ENCODE data around the gene PTPRA.

DNA sequence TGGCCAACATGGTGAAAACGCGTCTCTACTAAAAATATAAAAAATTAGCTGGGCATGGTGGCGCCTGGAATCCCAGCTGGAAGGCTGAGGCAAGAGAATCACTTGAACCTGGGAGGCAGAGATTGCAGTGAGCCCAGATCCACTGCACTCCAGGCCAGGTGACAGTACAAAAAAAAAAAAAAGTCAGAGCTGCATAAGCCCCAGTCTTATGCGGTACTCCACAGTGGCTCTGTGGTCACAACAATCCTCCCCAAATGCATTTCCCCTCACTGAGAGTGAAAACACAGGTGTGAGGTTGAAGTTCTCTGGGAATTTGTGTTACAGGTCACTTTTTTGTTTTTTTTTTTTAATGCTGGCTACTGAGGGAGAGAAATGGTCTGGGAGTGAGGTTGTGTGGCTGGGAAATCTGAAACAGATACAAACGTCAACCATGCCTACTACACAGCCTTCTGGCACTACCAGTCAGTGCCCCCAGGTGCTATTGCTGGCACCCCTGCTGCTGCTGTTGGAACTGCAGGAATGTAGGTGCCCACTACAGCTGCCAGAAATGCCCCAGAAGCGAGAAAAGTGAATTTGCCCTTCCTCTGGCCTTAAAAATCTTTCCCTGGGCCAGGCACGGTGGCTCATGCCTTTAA, 178.2 kb downstream of the PTPRA start:
- TF ChIP-seq ZBTB43 (CRISPR knock-in tag; IDR thresholded peaks at IDR 0.05) (no peak), CTCF (IDR thresholded peaks at IDR 0.05) (no peak), PREB (CRISPR knock-in tag; IDR thresholded peaks at IDR 0.05; ENCODE audit: borderline replicate concordance) (no peak), ATF6 (CRISPR knock-in tag; IDR thresholded peaks at IDR 0.05) (no peak), ZNF263 (CRISPR knock-in tag; IDR thresholded peaks at IDR 0.05; ENCODE audit: low read depth) (no peak), JUN (CRISPR knock-in tag; IDR thresholded peaks at IDR 0.05) (no peak), MAX (CRISPR knock-in tag; IDR thresholded peaks at IDR 0.05) (no peak)

Data from WTC11 (cell line).